K562 (cell line): Measurements from ENCODE around the gene ASS1. TPM values are rescaled to one million over a fixed set of nuclear protein-coding genes. Genes with fewer than 3 reads are reported as not detected.

Experiments used
- ATAC-seq: fragments of 200-7000 bp; cut with Tn5 transposase; 3 replicates; pipeline ENCODE4 v1.9.1; 2020; ENCODE audit warnings: moderate library complexity
- BruUV-seq: library from RNA; stranded (reverse); fragments of 400-500 nt; replicated peaks from 2 replicates; lab custom pipeline; 2021; lab: Mats Ljungman, UMichigan
- CTCF ChIA-PET: fragments of 300-600 bp; formaldehyde crosslinking; extraction: SDS; loops from one replicate; lab custom pipeline; 2021; ENCODE audit warnings: low intra/inter-chr PET ratio; lab: Yijun Ruan, JAX
- POLR2A ChIA-PET: fragments of 300-600, 350-650 bp; sonication (Branson Sonifier 250); formaldehyde crosslinking; extraction: SDS; loops from one replicate; lab custom pipeline; 2021; ENCODE audit warnings: antibody characterized with exemption, inconsistent platforms; lab: Yijun Ruan, JAX
- DNase-seq, 4 experiments: peaks; one replicate each; pipeline versions ENCODE4 v3.0.0 to v3.0.0-alpha.2; 2011 to 2018; ENCODE audit warnings: low spot score in 3 of 4, mixed read lengths in 3 of 4; ENCODE audit errors: extremely low read depth in 1 of 4
- FAIRE-seq: peaks from 2 replicates; lab custom pipeline; 2011; peaks lifted over from hg19 to GRCh38; lab: Jason Lieb, UNC
- H2AFZ ChIP-seq: 2 replicates; pipeline ENCODE4 v1.6.0; 2011; ENCODE audit warnings: low read depth, low read length, control low read depth, inconsistent platforms
- H3K27ac ChIP-seq: fragments of 200-600 bp; 3 replicates; pipeline ENCODE4 v1.8.0; 2011; ENCODE audit warnings: low read depth, mild to moderate bottlenecking, control low read depth, inconsistent platforms, low read length, moderate library complexity, mixed read lengths; ENCODE audit errors: extremely low read depth
- H3K27me3 ChIP-seq, 2 experiments: fragments of 300-600 bp in 1 of 2; 2 replicates in 1 of 2; 3 replicates in 1 of 2; pipeline versions ENCODE4 v1.6.0 to v1.8.0; 2011; ENCODE audit warnings: inconsistent platforms in 2 of 2, low read length in 2 of 2, mild to moderate bottlenecking in 1 of 2, mixed read lengths in 1 of 2, moderate library complexity in 1 of 2; ENCODE audit not compliant: control insufficient read depth in 2 of 2, insufficient read depth in 2 of 2
- H3K36me3 ChIP-seq: fragments of 300-600 bp; 3 replicates; pipeline ENCODE4 v1.8.0; 2011; ENCODE audit warnings: mild to moderate bottlenecking, low read length, inconsistent platforms; ENCODE audit not compliant: control insufficient read depth, insufficient read depth
- H3K4me1 ChIP-seq, 2 experiments: fragments of 200-600 bp in 1 of 2; replicated peaks in 1 of 2; 2 replicates in 1 of 2; 3 replicates in 1 of 2; pipeline versions ENCODE4 v1.5.1 to v1.8.0; 2011; ENCODE audit warnings: inconsistent platforms in 2 of 2, low read length in 2 of 2, mild to moderate bottlenecking in 1 of 2, mixed read lengths in 1 of 2, moderate library complexity in 1 of 2; ENCODE audit not compliant: control insufficient read depth in 2 of 2, insufficient read depth in 2 of 2
- H3K4me2 ChIP-seq: 2 replicates; pipeline ENCODE4 v1.6.1; 2011; ENCODE audit warnings: low read length, control low read depth, inconsistent platforms, mixed read lengths; ENCODE audit not compliant: insufficient read depth
- H3K4me3 ChIP-seq: fragments of 200-600 bp; sonication (generic), shearing (Covaris generic); 2 replicates; pipeline ENCODE4 v1.5.1; 2016; ENCODE audit warnings: control low read depth, inconsistent platforms
- H3K79me2 ChIP-seq: fragments of 200-600 bp; 3 replicates; pipeline ENCODE4 v1.8.0; 2011; ENCODE audit warnings: low read length, inconsistent platforms; ENCODE audit not compliant: control insufficient read depth, insufficient read depth
- H3K9ac ChIP-seq, 2 experiments: 2 replicates each; pipeline versions ENCODE4 v1.6.0 to v1.6.1; 2011; ENCODE audit warnings: low read depth in 2 of 2, low read length in 2 of 2, control low read depth in 1 of 2, inconsistent platforms in 1 of 2, mild to moderate bottlenecking in 1 of 2, mixed read lengths in 1 of 2; ENCODE audit not compliant: insufficient read depth in 1 of 2
- H3K9me1 ChIP-seq: one replicate; pipeline ENCODE4 v1.6.0; 2011; ENCODE audit warnings: inconsistent platforms, mild to moderate bottlenecking, low read length, moderate library complexity; ENCODE audit not compliant: control insufficient read depth, insufficient read depth
- H3K9me3 ChIP-seq: replicated peaks from 2 replicates; pipeline ENCODE4 v1.5.1; 2011; ENCODE audit warnings: low read depth, low read length, inconsistent platforms; ENCODE audit not compliant: control insufficient read depth, insufficient read depth
- H4K20me1 ChIP-seq: replicated peaks from 2 replicates; pipeline ENCODE4 v1.6.1; 2011; ENCODE audit warnings: low read length, inconsistent platforms, mixed read lengths; ENCODE audit not compliant: control insufficient read depth, insufficient read depth
- AFF4 ChIP-seq: sonication (generic); formaldehyde crosslinking; IDR thresholded peaks from 2 replicates; pipeline ENCODE4 v1.8.0; 2023; ENCODE audit warnings: mild to moderate bottlenecking, missing genetic modification reagents
- BCOR ChIP-seq: fragments of 450-650 bp; IDR thresholded peaks from 2 replicates; pipeline ENCODE4 v1.6.1; 2016
- CREB5 ChIP-seq: fragments of 250-450 bp; sonication (Bioruptor Pico); IDR thresholded peaks from 2 replicates; pipeline ENCODE4 v1.5.0; 2020; ENCODE audit warnings: mild to moderate bottlenecking
- RBBP5 ChIP-seq: fragments of 200-600 bp; sonication (generic); IDR thresholded peaks from 2 replicates; pipeline ENCODE4 v1.6.1; 2012; ENCODE audit warnings: borderline replicate concordance, mild to moderate bottlenecking, low read length, control low read depth, inconsistent platforms; ENCODE audit not compliant: insufficient read depth, poor library complexity, severe bottlenecking
- RBFOX2 ChIP-seq: fragments of 200-400 bp; formaldehyde crosslinking; IDR thresholded peaks from 2 replicates; pipeline ENCODE4 v1.6.1; 2017; ENCODE audit warnings: low read depth, mild to moderate bottlenecking, low read length, moderate library complexity
- TAL1 ChIP-seq: fragments of 450-650 bp; IDR thresholded peaks from 2 replicates; pipeline ENCODE4 v1.6.1; 2016; ENCODE audit warnings: mild to moderate bottlenecking
- ZFP36 ChIP-seq: fragments of 150-350 bp; IDR thresholded peaks from 2 replicates; pipeline ENCODE4 v1.6.1; 2018; ENCODE audit warnings: low read length, low read depth; ENCODE audit not compliant: partially characterized antibody
- WGBS: fragments of 100-300 bp; shearing (Covaris generic); methylation state at CpG from one replicate; pipeline ENCODE4 v1.1.6; 2016; ENCODE audit warnings: low coverage, mixed read lengths; ENCODE audit not compliant: insufficient coverage; ENCODE audit errors: missing lambda C conversion rate; 5-methylcytosine and 5-hydroxymethylcytosine counted together
- in situ Hi-C: fragments of 300-500 bp; cut with MboI; formaldehyde crosslinking; loops from 4 replicates; pipeline ENCODE4 v1.15.0; 2018; ENCODE audit warnings: inconsistent platforms, mixed read lengths
- intact Hi-C: fragments of 100-400 bp; cut with micrococcal nuclease; formaldehyde crosslinking; loops from 2 replicates; pipeline ENCODE4 v1.14.2; 2022
- polyA plus RNA-seq, 8 experiments: library from polyadenylated mRNA; depleted of rRNA in 4 of 8; stranded (reverse) in 5 of 8; unstranded in 3 of 8; fragments of >200 nt; fragmentation: Nextera tagmentation in 2 of 8; fragmentation: Illumina TruSeq in 1 of 8; extraction: Ambion mirVana in 2 of 8; extraction: Trizol in 1 of 8; gene quantifications; 2 replicates each; pipeline versions ENCODE4 v1.2.1 to v1.2.3, GENCODE V29; 2011 to 2014; ENCODE audit warnings: inconsistent platforms in 1 of 8, missing spikeins in 1 of 8
- total RNA-seq, 7 experiments: library from RNA; depleted of rRNA in 6 of 7; stranded (reverse); fragments of >200 nt in 6 of 7; fragmentation: Illumina TruSeq in 2 of 7; extraction: Trizol in 2 of 7; gene quantifications; 2 replicates each; pipeline versions ENCODE4 v1.2.1 to v1.2.3, GENCODE V29; 2011 to 2021; ENCODE audit warnings: low replicate concordance in 1 of 7

Gene ASS1
- total and polyA plus RNA-seq, 9 of the 15 experiments (the other 6 are each of a cell fraction or from before 2014, with no cell fraction given): 1.5 to 5.7 (median 3.7) TPM

- no peak overlapping the region for H3K9ac ChIP-seq
- no peak overlapping the region for H2AFZ ChIP-seq
- H3K4me1 ChIP-seq: peaks cover 0 to 11% of the 10 kb centered on the region in 2 experiments; a peak in 1 of 5 replicates
- ChIA-PET POLR2A (interaction anchor here (1.1 kb wide), 1 partner anchor 12 kb away, joined by 5 read pairs; no protein-coding TSS in a partner anchor), CTCF (no interaction called here)
- no peak overlapping the region for H3K4me2 ChIP-seq
- no peaks in the 10 kb centered on the region for H3K27me3 ChIP-seq
- no peak for FAIRE-seq
- H3K4me3 ChIP-seq: no peak overlapping the region
- no peaks in the 10 kb centered on the region for H4K20me1 ChIP-seq
- TF ChIP-seq BCOR (0 out of 2 replicates have a peak, but pooled peaks have one; percentile 9), CREB5 (CRISPR knock-in tag) (no peak), RBBP5 (no peak), ZFP36 (peak; percentile 57), AFF4 (CRISPR knock-in tag) (no peak), RBFOX2 (no peak), TAL1 (no peak)
- BruUV-seq: no TSS peak
- intact Hi-C loops: no loop called here
- no peak overlapping the region for H3K27ac ChIP-seq
- H3K79me2 ChIP-seq: no peaks in the 10 kb centered on the region
- 28% methylated on average over 6 of the region's 7 CpGs for WGBS
- no peak for ATAC-seq
- in situ Hi-C loops: no loop called here
- H3K9me1 ChIP-seq: no peaks in the 10 kb centered on the region
- H3K9me3 ChIP-seq: peaks cover 8% of the 10 kb centered on the region
- DNase-seq: no peak
- H3K36me3 ChIP-seq: no peaks in the 10 kb centered on the region
Measured at GRCh38 chr9:130493021-130493420, 48.3 kb downstream of the ASS1 start.
